Stimulated activated CD4-positive, alpha-beta T cell treated with anti-CD3 and anti-CD28 coated beads, Interleukin-4, amount 100 ng/mL, for 4 hours (primary cell): ENCODE data around the gene YARS1.
"Not testable (repeated sequence)": the region's sequence is repeated elsewhere in the genome, so short reads cannot be mapped to it uniquely, and the experiment has no call there.

Source experiments
- DNase-seq, 2 experiments: peaks; one replicate each; pipeline ENCODE4 v3.0.0-alpha.2; 2020

Gene YARS1

DNA sequence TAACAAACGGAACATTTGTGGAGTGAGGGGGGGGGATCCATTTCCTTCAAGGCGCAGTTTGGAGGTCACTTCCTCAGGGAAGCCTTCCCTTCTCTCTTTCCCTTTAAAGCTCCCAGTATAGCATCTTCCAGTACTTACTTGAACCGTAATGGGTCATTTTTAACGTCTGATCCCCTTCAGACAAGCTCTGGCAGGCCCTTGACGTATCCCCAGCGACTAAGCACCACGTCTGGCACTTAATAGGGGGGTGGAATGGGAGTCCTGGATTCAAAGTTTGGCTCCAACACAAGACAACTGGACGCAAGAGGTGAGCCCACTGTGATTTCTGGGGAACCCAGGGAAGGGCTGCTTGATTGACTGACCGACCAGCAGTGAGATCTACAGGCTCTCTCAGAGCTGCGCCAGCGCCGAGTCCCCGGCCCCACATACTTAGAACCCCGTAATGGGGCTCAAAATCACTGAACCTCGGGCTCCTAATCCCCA is 441 bp downstream of the YARS1 start:
- DNase-seq: no peak

DNA sequence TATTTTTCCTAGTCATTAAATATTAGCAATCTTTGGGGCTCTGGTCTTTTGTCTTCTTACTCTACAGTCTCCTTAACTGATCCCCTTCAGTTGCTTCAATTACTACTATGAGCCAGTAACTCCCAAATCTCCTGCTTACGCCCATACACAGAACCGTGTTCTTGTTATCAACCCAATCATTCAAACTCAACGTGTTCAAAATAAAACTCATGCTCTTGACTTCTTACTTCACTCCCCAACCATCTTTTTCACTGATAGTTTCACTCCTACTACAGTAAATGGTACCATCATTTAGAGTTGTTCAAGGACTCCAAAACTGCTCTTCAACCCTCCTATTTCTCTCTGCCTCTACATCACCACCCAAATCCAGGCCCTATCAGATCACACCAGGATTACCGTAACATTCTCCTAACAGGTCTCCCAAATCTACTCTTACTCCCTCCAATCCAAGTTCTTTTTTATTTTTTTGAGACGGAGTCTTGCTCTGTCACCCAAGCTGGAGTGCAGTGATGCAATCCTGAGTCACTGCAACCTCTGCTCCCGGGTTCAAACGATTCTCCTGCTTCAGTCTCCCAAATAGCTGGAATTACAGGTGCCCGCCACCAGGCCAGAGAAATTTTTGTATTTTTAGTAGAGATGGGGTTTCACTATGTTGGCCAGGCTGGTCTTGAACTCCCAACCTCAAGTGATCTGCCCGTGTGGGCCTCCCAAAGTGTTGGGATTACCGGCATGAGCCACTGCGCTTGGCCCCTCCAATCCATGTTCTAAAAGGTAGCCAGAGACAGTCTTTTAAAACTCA is 3.0 kb downstream of the YARS1 start:
- no peak for DNase-seq

DNA sequence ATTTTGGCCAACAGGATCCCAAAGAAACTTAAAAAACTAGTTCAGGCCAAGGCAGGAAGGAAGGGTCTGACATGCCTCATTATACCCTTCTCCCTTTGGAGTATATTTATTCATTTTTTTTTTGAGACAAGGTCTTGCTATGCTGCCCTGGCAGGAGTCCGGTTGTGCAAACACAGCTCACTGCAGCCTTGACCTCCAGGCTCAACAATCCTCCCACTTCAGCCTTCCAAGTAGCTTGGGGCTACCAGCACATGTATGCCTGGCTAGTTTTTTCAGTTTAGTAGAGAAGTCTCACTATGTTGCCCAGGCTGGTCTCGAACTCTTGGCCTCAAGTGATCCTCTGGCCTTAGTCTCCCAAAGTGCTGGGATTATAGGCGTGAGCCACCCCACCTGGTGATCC is 5.2 kb downstream of the YARS1 start:
- DNase-seq: no peak

GRCh38 chr1:32811265-32811664 is 5.9 kb downstream of the YARS1 start:
- DNase-seq: no peak

DNA sequence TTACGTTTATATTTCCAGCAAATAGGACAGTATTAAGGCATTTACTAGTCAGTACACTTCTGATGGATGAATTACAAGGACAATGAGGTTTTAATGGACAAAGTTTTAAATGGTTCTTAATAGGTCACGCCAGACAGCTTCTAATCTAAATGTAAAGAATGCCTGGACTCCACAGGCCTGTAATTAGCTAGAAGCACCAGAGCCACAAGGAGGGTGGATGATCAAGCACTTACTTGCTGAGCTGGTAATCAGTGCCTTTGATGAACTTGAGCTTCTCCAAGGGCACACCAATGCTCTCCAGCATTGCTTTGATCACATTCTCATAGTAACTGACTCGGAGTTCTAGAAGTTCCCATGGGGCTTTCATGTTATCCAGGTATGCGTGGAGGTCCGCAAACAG is 6.8 kb downstream of the YARS1 start:
- DNase-seq: no peak

DNA sequence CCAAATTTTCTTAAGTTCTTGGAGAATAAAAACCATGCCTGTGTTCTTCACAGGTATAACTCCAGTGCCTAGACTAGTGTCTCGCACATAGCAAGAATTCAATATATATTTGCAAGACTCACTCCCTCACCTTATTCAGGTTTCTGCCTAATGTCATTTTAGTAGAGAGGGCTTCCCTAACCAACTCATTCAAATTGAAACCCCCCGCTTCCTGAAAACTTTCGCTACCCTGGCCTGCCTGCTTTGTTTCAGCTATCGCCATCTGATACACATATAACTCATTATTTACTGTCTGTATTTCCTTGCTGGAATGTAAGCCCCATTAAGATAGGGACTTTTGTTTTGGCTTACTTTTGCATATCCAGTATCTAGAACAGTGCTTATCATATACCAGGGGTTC is 8.6 kb downstream of the YARS1 start:
- DNase-seq: no peak

DNA sequence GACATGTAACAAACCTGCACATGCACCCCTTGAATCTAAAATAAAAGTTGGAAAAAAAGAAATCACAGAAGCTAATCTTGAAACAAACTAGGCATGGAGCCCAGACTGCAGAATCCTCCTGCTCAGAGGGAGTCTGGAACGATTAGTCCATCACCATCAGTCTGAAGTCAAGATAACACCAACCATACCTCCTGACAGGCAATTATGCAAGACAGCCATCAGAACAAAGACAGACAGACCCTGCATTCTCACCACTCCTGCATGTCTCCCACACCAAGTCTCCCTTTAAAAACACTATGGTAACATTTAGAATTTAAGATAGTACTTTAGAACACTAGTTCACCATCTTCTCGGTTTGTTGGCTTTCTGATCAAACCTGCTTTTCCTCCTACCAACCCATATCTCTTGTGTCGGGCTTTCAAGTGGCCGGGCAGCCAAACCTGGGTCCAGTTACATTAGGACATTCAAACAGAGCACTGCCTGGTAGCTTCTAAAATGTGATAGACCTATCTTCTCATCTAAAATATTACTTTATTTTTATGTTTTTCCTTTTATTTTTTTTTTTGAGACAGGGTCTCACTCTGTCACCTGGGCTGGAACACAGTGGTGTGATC is 10.1 kb downstream of the YARS1 start:
- DNase-seq: no peak

GRCh38 chr1:32806290-32806689 is 10.9 kb downstream of the YARS1 start:
- no peak for DNase-seq

DNA sequence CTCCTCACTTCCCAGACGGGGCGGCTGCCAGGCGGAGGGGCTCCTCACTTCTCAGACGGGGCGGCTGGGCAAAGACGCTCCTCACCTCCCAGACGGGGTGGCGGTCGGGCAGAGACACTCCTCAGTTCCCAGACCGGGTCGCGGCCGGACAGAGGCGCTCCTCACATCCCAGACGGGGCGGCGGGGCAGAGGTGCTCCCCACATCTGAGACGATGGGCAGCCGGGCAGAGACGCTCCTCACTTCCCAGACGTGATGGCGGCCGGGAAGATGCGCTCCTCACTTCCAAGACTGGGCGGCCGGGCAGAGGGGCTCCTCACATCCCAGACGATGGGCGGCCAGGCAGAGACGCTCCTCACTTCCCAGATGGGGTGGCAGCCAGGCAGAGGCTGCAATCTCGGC is 12.7 kb downstream of the YARS1 start:
- not testable (repeated sequence) for DNase-seq

GRCh38 chr1:32801096-32801715 is 16.0 kb downstream of the YARS1 start:
- no peak for DNase-seq

GRCh38 chr1:32798679-32799416 is 18.3 kb downstream of the YARS1 start:
- no peak for DNase-seq

DNA sequence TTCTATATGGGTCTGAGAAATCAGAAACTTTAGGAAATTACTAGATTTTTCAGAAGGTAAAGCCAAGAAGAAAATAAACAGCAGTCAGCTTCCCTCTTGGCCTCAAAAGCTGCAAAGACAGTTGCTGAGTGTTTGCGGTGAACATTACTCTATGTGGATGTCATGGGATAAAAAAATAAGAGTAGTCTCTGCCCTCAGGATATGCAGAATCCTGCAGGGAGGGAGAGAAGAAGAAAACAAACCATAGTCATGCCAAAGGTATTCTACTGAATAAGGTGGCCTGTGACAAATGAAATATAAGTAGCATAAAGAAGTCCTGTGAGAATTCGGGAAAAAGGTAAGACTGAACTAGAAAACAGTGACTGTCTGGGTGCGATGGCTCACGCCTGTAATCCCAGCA is 19.0 kb downstream of the YARS1 start:
- no peak for DNase-seq

DNA sequence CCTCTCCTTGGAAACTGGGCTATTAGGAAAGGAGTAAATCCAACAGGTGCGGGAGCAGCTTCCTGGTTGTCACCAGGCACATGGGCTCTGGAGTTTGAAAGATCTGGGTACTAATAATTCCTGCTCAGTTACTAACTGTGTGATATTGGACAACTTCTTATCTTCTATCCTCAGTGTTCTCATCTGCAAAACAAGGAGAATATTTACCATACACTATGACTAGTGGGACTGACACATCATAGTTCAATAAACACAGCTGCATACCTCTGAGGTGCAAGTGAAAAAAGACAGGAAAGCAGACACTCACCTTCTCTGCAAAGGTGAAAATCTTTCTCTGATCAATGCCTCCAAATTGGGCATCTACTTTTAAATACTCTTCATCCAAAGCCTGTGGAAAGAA is 19.7 kb downstream of the YARS1 start:
- DNase-seq: no peak

- not testable (repeated sequence) for DNase-seq
Measured at GRCh38 chr1:32795763-32796162, 21.4 kb downstream of the YARS1 start.

DNA sequence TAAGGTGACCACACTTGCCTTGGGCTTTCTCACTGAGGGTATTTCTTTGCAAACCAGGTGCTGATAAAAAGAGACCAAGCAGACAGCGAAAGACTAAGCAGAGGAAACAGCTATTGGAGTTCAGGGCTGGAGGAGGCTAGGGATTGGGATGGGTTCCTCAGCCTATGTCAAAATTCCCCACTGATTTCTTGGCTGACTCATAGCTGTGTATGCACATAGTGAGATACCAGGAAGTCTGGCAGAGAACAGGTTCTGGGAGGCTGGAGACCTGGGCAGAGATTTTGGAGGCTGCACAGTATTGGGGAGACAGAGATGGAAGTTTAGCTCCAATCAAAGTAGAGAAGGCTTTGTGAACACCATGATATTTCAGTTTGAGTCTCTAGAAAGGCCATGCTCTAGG is 25.3 kb downstream of the YARS1 start:
- no peak for DNase-seq

DNA sequence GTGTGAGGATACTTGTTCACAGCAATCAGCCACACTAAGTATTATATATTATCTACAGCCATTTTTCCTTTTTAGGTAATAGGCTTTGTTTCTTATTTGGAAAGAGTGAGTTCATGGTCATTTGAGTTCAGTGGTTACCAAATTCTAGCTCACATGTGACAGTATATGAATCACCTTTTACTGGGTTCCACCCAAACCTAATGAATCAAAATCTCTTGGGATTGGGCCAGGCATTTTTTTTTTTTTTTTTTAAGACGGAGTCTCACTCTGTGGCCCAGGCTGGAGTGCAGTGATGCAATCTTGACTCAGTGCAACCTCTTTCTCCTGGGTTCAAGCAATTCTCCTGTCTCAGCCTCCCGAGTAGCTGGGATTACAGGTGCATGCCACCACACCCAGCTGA is 27.8 kb downstream of the YARS1 start:
- not testable (repeated sequence) for DNase-seq

- DNase-seq: no peak
Measured at GRCh38 chr1:32786856-32787255, 30.3 kb downstream of the YARS1 start.

- DNase-seq: no peak
Measured at GRCh38 chr1:32784817-32785216, 32.3 kb downstream of the YARS1 start.

DNA sequence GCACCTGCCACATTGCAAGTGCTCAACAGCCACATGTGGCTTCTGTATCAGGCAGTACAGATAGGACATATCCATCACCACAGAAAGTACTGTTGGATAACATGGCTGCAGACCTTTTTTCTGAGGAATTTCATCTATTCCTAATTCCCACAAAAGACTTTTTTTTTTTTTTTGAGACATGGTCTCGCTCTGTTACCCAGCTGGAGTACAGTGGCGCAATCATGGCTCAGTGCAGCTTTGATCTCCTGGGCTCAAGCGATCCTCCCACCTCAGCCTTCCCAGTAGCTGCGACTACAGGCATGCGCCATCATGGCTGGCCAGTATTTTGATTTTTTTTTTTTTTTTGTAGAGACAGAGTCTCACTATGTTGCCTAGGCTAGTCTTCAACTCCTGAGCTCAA is 33.3 kb downstream of the YARS1 start:
- DNase-seq: no peak

- no peak for DNase-seq
Measured at GRCh38 chr1:32782086-32782485, 35.1 kb downstream of the YARS1 start.

- DNase-seq: no peak
Measured at GRCh38 chr1:32780628-32781234, 36.4 kb downstream of the YARS1 start.

GRCh38 chr1:32780005-32780404 is 37.2 kb downstream of the YARS1 start:
- no peak for DNase-seq

DNA sequence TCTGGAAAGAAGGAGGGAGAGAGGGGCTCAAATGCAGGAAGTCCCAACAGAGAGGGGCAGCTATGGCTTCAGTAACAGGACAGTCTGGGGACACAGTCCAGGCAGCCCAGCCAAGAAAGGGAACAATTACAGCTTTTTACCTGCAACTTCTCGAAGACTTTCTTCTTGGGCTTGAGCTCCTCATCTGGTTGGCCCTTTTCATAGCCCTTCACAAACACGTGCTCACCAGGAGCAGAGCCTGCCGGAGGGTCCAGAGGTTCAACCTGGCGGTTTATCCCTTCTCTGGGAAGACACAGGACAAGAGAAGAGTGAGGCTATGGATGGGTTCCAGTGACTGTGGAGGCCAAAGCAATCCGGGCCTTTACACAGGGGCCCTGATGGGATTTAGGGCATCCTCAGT is 37.9 kb downstream of the YARS1 start:
- DNase-seq: no peak
